SK-N-SH (cell line): ENCODE data around the gene CLEC16A. TPM values are rescaled to one million over a fixed set of nuclear protein-coding genes. Genes with fewer than 3 reads are reported as not detected.

Experiments used
- CTCF ChIA-PET: fragments of 300-600, 350-600 bp; formaldehyde crosslinking; extraction: SDS; loops from one replicate; lab custom pipeline; 2021; lab: Yijun Ruan, JAX
- POLR2A ChIA-PET: fragments of 350-600 bp; sonication (Branson Sonifier 250); formaldehyde crosslinking; extraction: SDS; loops from one replicate; lab custom pipeline; 2020; ENCODE audit warnings: antibody characterized with exemption, inconsistent platforms; lab: Yijun Ruan, JAX
- DNase-seq: peaks from one replicate; pipeline ENCODE4 v3.0.0; 2012
- H2AFZ ChIP-seq: fragments of 200-600 bp; sonication (generic); 2 replicates; pipeline ENCODE4 v1.8.1; 2016; ENCODE audit warnings: antibody characterized with exemption, mild to moderate bottlenecking, low read depth
- H3F3A ChIP-seq: fragments of 200-600 bp; sonication (generic); replicated peaks from 2 replicates; pipeline ENCODE3; 2016; ENCODE audit warnings: antibody characterized with exemption, mild to moderate bottlenecking; ENCODE audit not compliant: insufficient read depth
- H3K27ac ChIP-seq, 2 experiments: fragments of 200-500 bp in 1 of 2; fragments of 200-600 bp in 1 of 2; sonication (Bioruptor generic) in 1 of 2; sonication (generic), shearing (Covaris generic) in 1 of 2; 2 replicates each; pipeline versions ENCODE4 v1.5.1 to v1.6.1; 2014 to 2016; ENCODE audit warnings: low read depth in 2 of 2, inconsistent platforms in 1 of 2, low read length in 1 of 2, mild to moderate bottlenecking in 1 of 2, mixed read lengths in 1 of 2
- H3K27me3 ChIP-seq: fragments of 200-600 bp; sonication (generic), shearing (Covaris generic); 2 replicates; pipeline ENCODE4 v1.6.1; 2016; ENCODE audit warnings: mixed run types; ENCODE audit not compliant: insufficient read depth
- H3K36me3 ChIP-seq, 2 experiments: fragments of 200-500 bp in 1 of 2; fragments of 200-600 bp in 1 of 2; sonication (Bioruptor generic) in 1 of 2; sonication (generic) in 1 of 2; replicated peaks in 1 of 2; 2 replicates each; pipeline versions ENCODE3 to v1.5.1; 2014 to 2016; ENCODE audit warnings: low read length in 1 of 2, mild to moderate bottlenecking in 1 of 2; ENCODE audit not compliant: insufficient read depth in 2 of 2, control insufficient read depth in 1 of 2
- H3K4me1 ChIP-seq, 2 experiments: fragments of 200-500 bp in 1 of 2; fragments of 200-600 bp in 1 of 2; sonication (Bioruptor generic) in 1 of 2; sonication (generic), shearing (Covaris generic) in 1 of 2; 2 replicates each; pipeline versions ENCODE4 v1.5.1 to v1.6.1; 2014 to 2016; ENCODE audit warnings: low read depth in 1 of 2, low read length in 1 of 2, mixed run types in 1 of 2; ENCODE audit not compliant: insufficient read depth in 2 of 2, control insufficient read depth in 1 of 2
- H3K4me2 ChIP-seq: fragments of 200-600 bp; sonication (generic), shearing (Covaris generic); 2 replicates; pipeline ENCODE4 v1.6.1; 2017; ENCODE audit warnings: mixed run types
- H3K4me3 ChIP-seq, 2 experiments: fragments of 200-500 bp in 1 of 2; fragments of 200-600 bp in 1 of 2; sonication (Bioruptor generic) in 1 of 2; sonication (generic), shearing (Covaris generic) in 1 of 2; 2 replicates each; pipeline versions ENCODE4 v1.5.1 to v1.8.1; 2014 to 2016; ENCODE audit warnings: low read depth in 2 of 2, inconsistent platforms in 1 of 2, low read length in 1 of 2, mild to moderate bottlenecking in 1 of 2, mixed read lengths in 1 of 2, moderate library complexity in 1 of 2
- H3K79me2 ChIP-seq: fragments of 200-600 bp; sonication (generic); 2 replicates; pipeline ENCODE4 v1.8.1; 2017; ENCODE audit warnings: mild to moderate bottlenecking; ENCODE audit not compliant: insufficient read depth
- H3K9ac ChIP-seq: fragments of 200-600 bp; sonication (generic); 2 replicates; pipeline ENCODE4 v1.6.1; 2017; ENCODE audit warnings: mixed run types
- H3K9me2 ChIP-seq: fragments of 200-600 bp; sonication (generic); 2 replicates; pipeline ENCODE4 v1.6.1; 2017; ENCODE audit warnings: mixed run types
- H3K9me3 ChIP-seq: fragments of 200-600 bp; sonication (generic); 2 replicates; pipeline ENCODE4 v1.6.1; 2017; ENCODE audit warnings: mixed run types, mild to moderate bottlenecking, moderate library complexity
- H4K20me1 ChIP-seq: fragments of 200-600 bp; sonication (generic); 2 replicates; pipeline ENCODE4 v1.6.1; 2017; ENCODE audit warnings: mild to moderate bottlenecking, mixed run types; ENCODE audit not compliant: insufficient read depth
- CHD2 ChIP-seq: fragments of 150-350 bp; IDR thresholded peaks from 2 replicates; pipeline ENCODE4 v1.6.1; 2018; ENCODE audit warnings: low read length; ENCODE audit not compliant: partially characterized antibody
- EP300 ChIP-seq, 2 experiments: IDR thresholded peaks; 2 replicates each; pipeline versions ENCODE4 v1.4.0 to v1.6.1; 2012; ENCODE audit warnings: borderline replicate concordance in 1 of 2, low read depth in 1 of 2, low read length in 1 of 2
- EZH2phosphoT487 ChIP-seq: fragments of 200-600 bp; sonication (generic); IDR thresholded peaks from 2 replicates; pipeline ENCODE4 v1.6.1; 2017; ENCODE audit warnings: low read depth, mixed run types, mild to moderate bottlenecking, antibody characterized with exemption, moderate library complexity, borderline replicate concordance
- GABPA ChIP-seq: IDR thresholded peaks from 2 replicates; pipeline ENCODE4 v1.4.0; 2012; ENCODE audit warnings: low read depth, mild to moderate bottlenecking
- GATA2 ChIP-seq: sonication (generic); formaldehyde crosslinking; IDR thresholded peaks from 2 replicates; pipeline ENCODE4 v1.5.0; 2020; ENCODE audit warnings: mild to moderate bottlenecking, missing genetic modification reagents
- MXI1 ChIP-seq: IDR thresholded peaks from 2 replicates; pipeline ENCODE4 v1.6.1; 2012; ENCODE audit warnings: mild to moderate bottlenecking, low read depth, low read length, improper control_type of control experiment
- RCOR1 ChIP-seq: fragments of 150-350 bp; IDR thresholded peaks from 2 replicates; pipeline ENCODE4 v1.6.1; 2017; ENCODE audit warnings: antibody characterized with exemption, low read length
- SMC3 ChIP-seq: IDR thresholded peaks from 2 replicates; pipeline ENCODE4 v1.6.1; 2012; ENCODE audit warnings: low read depth, low read length, improper control_type of control experiment
- TAF1 ChIP-seq: IDR thresholded peaks from 2 replicates; pipeline ENCODE4 v1.6.1; 2012; ENCODE audit warnings: low read depth, mild to moderate bottlenecking, low read length, moderate library complexity, borderline replicate concordance
- YY1 ChIP-seq: IDR thresholded peaks from 2 replicates; pipeline ENCODE4 v1.4.0; 2012; ENCODE audit warnings: low read depth, mild to moderate bottlenecking
- WGBS: methylation state at CpG from one replicate; pipeline ENCODE4 v1.1.6; 2017; ENCODE audit warnings: low lambda C conversion rate; 5-methylcytosine and 5-hydroxymethylcytosine counted together
- polyA plus RNA-seq, 3 experiments: library from polyadenylated mRNA; depleted of rRNA; stranded (reverse); fragments of >200 nt; gene quantifications; 2 replicates each; pipeline ENCODE4 v1.2.3, GENCODE V29; 2012
- TF ChIP-seq, protein P1 (sequence below): IDR thresholded peaks from 2 replicates; pipeline ENCODE4 v1.4.0; 2012; ENCODE audit warnings: low read depth
- TF ChIP-seq, protein P2 (sequence below): IDR thresholded peaks from 2 replicates; pipeline ENCODE4; 2012
- TF ChIP-seq, protein P3 (sequence below): fragments of 200-600 bp; sonication (generic); IDR thresholded peaks from 2 replicates; pipeline ENCODE4 v1.6.1; 2017; ENCODE audit warnings: antibody characterized with exemption, mild to moderate bottlenecking, moderate library complexity

Gene CLEC16A
- polyA plus RNA-seq, 1 of the 3 experiments (the other 2 are of a cell fraction), result 13.7 TPM

DNA sequence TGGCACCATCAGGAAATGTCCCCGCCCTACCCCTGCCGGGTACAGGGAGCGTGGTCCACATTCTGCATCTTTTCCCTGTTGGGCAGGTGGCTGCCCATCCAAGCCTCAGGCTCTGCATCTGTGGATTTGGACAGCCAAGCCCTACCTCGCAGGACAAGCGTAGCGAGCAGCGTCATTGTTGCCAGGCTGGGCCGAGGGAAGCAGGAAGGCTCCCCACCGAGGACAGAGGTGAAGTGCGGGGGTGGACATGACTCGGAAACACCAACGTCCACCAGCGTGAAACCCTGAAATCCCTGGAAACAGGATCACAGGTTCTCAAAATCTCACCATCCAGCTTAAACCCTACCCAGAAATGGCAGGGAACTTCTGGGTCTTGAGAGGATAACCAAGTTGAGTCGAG, 238.0 kb downstream of the CLEC16A start:
- Histone ChIP-seq H3K9me2 (no peaks in the 10 kb centered on the region), H3K27ac (no peak overlapping the region), H3K27me3 (no peaks in the 10 kb centered on the region), H3K36me3 (peaks cover 0 to 13% of the 10 kb centered on the region in 2 experiments), H3K4me3 (no peak overlapping the region), H3K9me3 (no peaks in the 10 kb centered on the region), H3K4me1 (no peaks in the 10 kb centered on the region; a peak in 1 of 4 replicates), H3K4me2 (no peak overlapping the region), H4K20me1 (no peaks in the 10 kb centered on the region), H2AFZ (no peak overlapping the region), H3K79me2 (no peaks in the 10 kb centered on the region), H3F3A (no peaks in the 10 kb centered on the region), H3K9ac (no peak overlapping the region)
- ChIA-PET CTCF (interaction anchor here (0.5 to 1.0 kb wide), 2 partner anchors 80 to 214 kb away, joined by 3 read pairs; no protein-coding TSS in a partner anchor), POLR2A (no interaction called here)
- DNase-seq, result no peak
- 88% methylated on average over 11 of the region's 14 CpGs for WGBS
- TF ChIP-seq, protein P1, sequence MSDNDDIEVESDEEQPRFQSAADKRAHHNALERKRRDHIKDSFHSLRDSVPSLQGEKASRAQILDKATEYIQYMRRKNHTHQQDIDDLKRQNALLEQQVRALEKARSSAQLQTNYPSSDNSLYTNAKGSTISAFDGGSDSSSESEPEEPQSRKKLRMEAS, result no peak

DNA sequence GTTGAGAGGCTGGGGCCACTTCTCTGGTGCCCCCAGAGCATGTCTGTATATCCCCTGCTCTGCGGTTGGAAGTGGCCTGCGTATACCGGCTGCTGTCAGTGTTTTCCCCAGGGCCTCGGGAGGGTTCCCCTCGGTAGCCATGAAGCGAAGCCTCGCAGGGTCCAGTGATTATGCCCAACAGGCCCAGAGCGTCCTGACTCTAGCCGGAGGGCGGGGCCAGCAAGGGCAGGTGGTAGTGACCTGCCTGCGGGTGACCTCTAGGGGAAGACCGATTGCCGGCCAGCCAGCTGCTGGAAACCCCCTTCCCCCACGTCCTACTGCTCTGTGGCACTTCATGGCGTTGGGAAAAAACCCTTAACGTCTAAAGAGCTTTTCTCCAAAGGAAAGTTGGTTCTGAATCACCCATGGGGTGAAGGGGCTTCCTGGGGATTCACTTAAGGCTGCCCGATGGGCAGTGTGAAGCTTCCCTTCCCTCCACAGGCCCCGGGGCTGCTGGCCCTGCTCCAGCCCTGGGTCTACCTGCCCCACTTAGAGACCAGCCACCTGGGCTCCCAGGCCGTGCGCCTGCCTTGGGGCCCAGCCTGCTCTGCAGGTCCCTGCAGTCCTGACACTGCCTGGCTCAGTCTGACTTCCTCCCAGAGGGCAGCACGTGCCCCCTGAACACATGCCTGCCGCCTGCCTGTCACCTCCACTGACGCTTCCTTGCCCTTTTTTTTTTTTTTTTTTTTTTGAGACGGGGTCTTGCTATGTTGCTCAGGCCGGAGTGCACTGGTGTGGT, 238.9 kb downstream of the CLEC16A start:
- CTCF ChIA-PET, result interaction anchor here (0.8 to 2.1 kb wide), 5 partner anchors 35 to 229 kb away, joined by 3 to 4 read pairs (median 3); partner anchors contain the start of gene SOCS1
- H3K4me2 ChIP-seq, result no peak overlapping the region
- H3K9me3 ChIP-seq, result no peaks in the 10 kb centered on the region
- no peaks in the 10 kb centered on the region for H3K9me2 ChIP-seq
- no peaks in the 10 kb centered on the region for H3K27me3 ChIP-seq
- TF ChIP-seq GABPA (no peak), EZH2phosphoT487 (no peak), RCOR1 (no peak), MXI1 (no peak), GATA2 (CRISPR knock-in tag) (no peak), CHD2 (no peak), SMC3 (no peak), EP300 (IDR thresholded peaks at IDR 0.05; ENCODE audit: borderline replicate concordance in 1 of 2, low read depth in 1 of 2, low read length in 1 of 2) (no peak), YY1 (no peak), TAF1 (no peak)
- TF ChIP-seq, protein P2, sequence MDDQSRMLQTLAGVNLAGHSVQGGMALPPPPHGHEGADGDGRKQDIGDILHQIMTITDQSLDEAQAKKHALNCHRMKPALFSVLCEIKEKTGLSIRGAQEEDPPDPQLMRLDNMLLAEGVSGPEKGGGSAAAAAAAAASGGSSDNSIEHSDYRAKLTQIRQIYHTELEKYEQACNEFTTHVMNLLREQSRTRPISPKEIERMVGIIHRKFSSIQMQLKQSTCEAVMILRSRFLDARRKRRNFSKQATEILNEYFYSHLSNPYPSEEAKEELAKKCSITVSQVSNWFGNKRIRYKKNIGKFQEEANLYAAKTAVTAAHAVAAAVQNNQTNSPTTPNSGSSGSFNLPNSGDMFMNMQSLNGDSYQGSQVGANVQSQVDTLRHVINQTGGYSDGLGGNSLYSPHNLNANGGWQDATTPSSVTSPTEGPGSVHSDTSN, result no peak
- TF ChIP-seq, protein P3, sequence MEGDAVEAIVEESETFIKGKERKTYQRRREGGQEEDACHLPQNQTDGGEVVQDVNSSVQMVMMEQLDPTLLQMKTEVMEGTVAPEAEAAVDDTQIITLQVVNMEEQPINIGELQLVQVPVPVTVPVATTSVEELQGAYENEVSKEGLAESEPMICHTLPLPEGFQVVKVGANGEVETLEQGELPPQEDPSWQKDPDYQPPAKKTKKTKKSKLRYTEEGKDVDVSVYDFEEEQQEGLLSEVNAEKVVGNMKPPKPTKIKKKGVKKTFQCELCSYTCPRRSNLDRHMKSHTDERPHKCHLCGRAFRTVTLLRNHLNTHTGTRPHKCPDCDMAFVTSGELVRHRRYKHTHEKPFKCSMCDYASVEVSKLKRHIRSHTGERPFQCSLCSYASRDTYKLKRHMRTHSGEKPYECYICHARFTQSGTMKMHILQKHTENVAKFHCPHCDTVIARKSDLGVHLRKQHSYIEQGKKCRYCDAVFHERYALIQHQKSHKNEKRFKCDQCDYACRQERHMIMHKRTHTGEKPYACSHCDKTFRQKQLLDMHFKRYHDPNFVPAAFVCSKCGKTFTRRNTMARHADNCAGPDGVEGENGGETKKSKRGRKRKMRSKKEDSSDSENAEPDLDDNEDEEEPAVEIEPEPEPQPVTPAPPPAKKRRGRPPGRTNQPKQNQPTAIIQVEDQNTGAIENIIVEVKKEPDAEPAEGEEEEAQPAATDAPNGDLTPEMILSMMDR, result no peak
- no peak for DNase-seq
- POLR2A ChIA-PET, result no interaction called here
- H3F3A ChIP-seq, result no peaks in the 10 kb centered on the region
- H3K4me3 ChIP-seq, result no peak overlapping the region
- no peak overlapping the region for H2AFZ ChIP-seq
- WGBS, result 95% methylated on average over 17 of the region's 25 CpGs
- H3K9ac ChIP-seq, result no peak overlapping the region
- no peaks in the 10 kb centered on the region for H3K79me2 ChIP-seq
- H3K36me3 ChIP-seq, result peaks cover 0 to 10% of the 10 kb centered on the region in 2 experiments
- H4K20me1 ChIP-seq, result no peaks in the 10 kb centered on the region
- H3K4me1 ChIP-seq, result peaks cover 0 to 6% of the 10 kb centered on the region in 2 experiments; a peak in 1 of 4 replicates
- no peak overlapping the region for H3K27ac ChIP-seq
